Fibroblast of lung (primary cell): ENCODE measurements around the gene GPR107. TPM values are rescaled to one million over a fixed set of nuclear protein-coding genes. Genes with fewer than 3 reads are reported as not detected.

Experiments
- DNase-seq, 2 donors: peaks; one replicate each; pipeline versions ENCODE4 v3.0.0 to v3.0.0-alpha.2; 2010; ENCODE audit warnings: low read depth in 2 of 2
- H2AFZ ChIP-seq: 2 replicates; pipeline ENCODE4 v1.5.1; 2012; ENCODE audit warnings: low read length, control low read depth, inconsistent platforms
- H3K27ac ChIP-seq: 2 replicates; pipeline ENCODE4 v1.5.1; 2011; ENCODE audit warnings: low read length, control low read depth; ENCODE audit not compliant: insufficient read depth
- H3K27me3 ChIP-seq: 2 replicates; pipeline ENCODE4 v1.5.1; 2011; ENCODE audit warnings: mild to moderate bottlenecking, low read length; ENCODE audit not compliant: control insufficient read depth, insufficient read depth
- H3K36me3 ChIP-seq: 2 replicates; pipeline ENCODE4 v1.5.1; 2011; ENCODE audit warnings: low read length; ENCODE audit not compliant: control insufficient read depth, insufficient read depth
- H3K4me1 ChIP-seq: 2 replicates; pipeline ENCODE4 v1.5.1; 2011; ENCODE audit warnings: low read length; ENCODE audit not compliant: control insufficient read depth, insufficient read depth; ENCODE audit errors: extremely low read depth
- H3K4me2 ChIP-seq: 2 replicates; pipeline ENCODE4 v1.5.1; 2011; ENCODE audit warnings: low read length, control low read depth; ENCODE audit not compliant: insufficient read depth; ENCODE audit errors: extremely low read depth
- H3K4me3 ChIP-seq, 4 experiments: fragments of 200-600 bp in 1 of 4; sonication (generic) in 1 of 4; replicated peaks in 1 of 4; 2 replicates each; pipeline ENCODE4 v1.5.1; 2011 to 2016; ENCODE audit warnings: low read length in 4 of 4, low read depth in 3 of 4, mild to moderate bottlenecking in 3 of 4, control low read depth in 2 of 4, inconsistent platforms in 1 of 4, mixed read lengths in 1 of 4; ENCODE audit not compliant: insufficient read depth in 1 of 4; ENCODE audit errors: control extremely low read depth in 1 of 4
- H3K79me2 ChIP-seq: 2 replicates; pipeline ENCODE4 v1.5.1; 2012; ENCODE audit warnings: mild to moderate bottlenecking, low read length, inconsistent platforms; ENCODE audit not compliant: control insufficient read depth, insufficient read depth
- H3K9ac ChIP-seq: 2 replicates; pipeline ENCODE4 v1.5.1; 2011; ENCODE audit warnings: mild to moderate bottlenecking, low read length, control low read depth; ENCODE audit not compliant: insufficient read depth
- H3K9me3 ChIP-seq: 2 replicates; pipeline ENCODE4 v1.5.1; 2012; ENCODE audit warnings: low read depth, low read length; ENCODE audit not compliant: control insufficient read depth, insufficient read depth
- H4K20me1 ChIP-seq: 2 replicates; pipeline ENCODE4 v1.5.1; 2011; ENCODE audit warnings: low read length; ENCODE audit not compliant: control insufficient read depth, insufficient read depth; ENCODE audit errors: extremely low read depth
- CTCF ChIP-seq, 2 donors: IDR thresholded peaks in 1 of 2; conservative IDR thresholded peaks in 1 of 2; 1 replicate in 1 of 2; 2 replicates in 1 of 2; pipeline ENCODE4 v1.5.1; 2011 to 2012; ENCODE audit warnings: low read length in 2 of 2, control low read depth in 1 of 2, inconsistent platforms in 1 of 2, low read depth in 1 of 2, mild to moderate bottlenecking in 1 of 2
- EZH2 ChIP-seq: IDR thresholded peaks from 2 replicates; pipeline ENCODE4 v1.5.1; 2012; ENCODE audit warnings: low read length, control low read depth, mild to moderate bottlenecking; ENCODE audit errors: missing control alignments
- polyA plus RNA-seq, 2 donors: library from polyadenylated mRNA; depleted of rRNA in 1 of 2; stranded (reverse) in 1 of 2; unstranded in 1 of 2; fragments of >200 nt; gene quantifications; 2 replicates each; pipeline ENCODE4 v1.2.1, GENCODE V29; 2011 to 2012; ENCODE audit warnings: missing spikeins in 1 of 2
- total RNA-seq: library from RNA; depleted of rRNA; stranded (reverse); fragments of >200 nt; gene quantifications from 2 replicates; pipeline ENCODE4 v1.2.1, GENCODE V29; 2014

The GPR107 gene
- total and polyA plus RNA-seq, 2 donors (not counting 1 experiment from before 2014, with no cell fraction given), result 27.6 to 43.5 TPM

GRCh38 chr9:130053109-130053503 lies 600 bp upstream of the GPR107 start:
- no peak for DNase-seq
- Histone ChIP-seq H2AFZ (peak overlapping the region; percentile 49), H3K4me3 (peak overlapping the region; percentile 73 to 98 (median 90)), H3K4me1 (no peaks in the 10 kb centered on the region), H3K27ac (peak overlapping the region; percentile 91), H3K36me3 (no peaks in the 10 kb centered on the region), H3K79me2 (peaks cover 27% of the 10 kb centered on the region), H3K27me3 (no peaks in the 10 kb centered on the region), H3K9ac (peak overlapping the region; percentile 82), H3K9me3 (no peaks in the 10 kb centered on the region), H4K20me1 (no peaks in the 10 kb centered on the region), H3K4me2 (peak overlapping the region; percentile 88)
- TF ChIP-seq CTCF (conservative IDR thresholded peaks at IDR 0.05 in 1 of 2, IDR thresholded peaks at IDR 0.05 in 1 of 2; ENCODE audit: low read depth in 1 of 2, low read length in 2 of 2), result no peak
- TF ChIP-seq EZH2, result no peak

GRCh38 chr9:130054325-130054786 lies 650 bp downstream of the GPR107 start:
- TF ChIP-seq CTCF (conservative IDR thresholded peaks at IDR 0.05 in 1 of 2, IDR thresholded peaks at IDR 0.05 in 1 of 2; ENCODE audit: low read depth in 1 of 2, low read length in 2 of 2), result no peak
- TF ChIP-seq EZH2, result no peak
- Histone ChIP-seq H3K9me3 (no peaks in the 10 kb centered on the region), H3K9ac (peak overlapping the region; percentile 82), H3K4me1 (no peaks in the 10 kb centered on the region), H3K79me2 (peaks cover 35% of the 10 kb centered on the region), H4K20me1 (no peaks in the 10 kb centered on the region), H3K4me3 (peak overlapping the region; percentile 73 to 98 (median 90)), H3K27me3 (no peaks in the 10 kb centered on the region), H3K4me2 (peak overlapping the region; percentile 95), H2AFZ (peak overlapping the region; percentile 49), H3K36me3 (no peaks in the 10 kb centered on the region), H3K27ac (peak overlapping the region; percentile 91)
- DNase-seq, result no peak

- H3K4me2 ChIP-seq, result peak overlapping the region; percentile 95
- H3K27ac ChIP-seq, result no peak overlapping the region
- peaks cover 40% of the 10 kb centered on the region for H3K79me2 ChIP-seq
- H3K36me3 ChIP-seq, result no peaks in the 10 kb centered on the region
- no peak for DNase-seq
- TF ChIP-seq EZH2 (no peak), CTCF (conservative IDR thresholded peaks at IDR 0.05 in 1 of 2, IDR thresholded peaks at IDR 0.05 in 1 of 2; ENCODE audit: low read depth in 1 of 2, low read length in 2 of 2) (no peak)
- no peaks in the 10 kb centered on the region for H4K20me1 ChIP-seq
- H3K4me3 ChIP-seq, result peak overlapping the region; percentile 73 to 98 (median 90)
- no peak overlapping the region for H3K9ac ChIP-seq
- no peaks in the 10 kb centered on the region for H3K4me1 ChIP-seq
- H3K27me3 ChIP-seq, result no peaks in the 10 kb centered on the region
- H2AFZ ChIP-seq, result no peak overlapping the region
- H3K9me3 ChIP-seq, result no peaks in the 10 kb centered on the region
These were observed 1.1 kb downstream of the GPR107 start for GRCh38 chr9:130054820-130055219.
